NCI-H1092 (cell line): ENCODE results near the gene FASN.

Source experiments
- DNase-seq: peaks from one replicate; lab custom pipeline; 2025; lab: John Stamatoyannopoulos, UW

FASN gene

GRCh38 chr17:82087961-82088837, 9.8 kb downstream of the FASN start:
- no peak for DNase-seq

DNA sequence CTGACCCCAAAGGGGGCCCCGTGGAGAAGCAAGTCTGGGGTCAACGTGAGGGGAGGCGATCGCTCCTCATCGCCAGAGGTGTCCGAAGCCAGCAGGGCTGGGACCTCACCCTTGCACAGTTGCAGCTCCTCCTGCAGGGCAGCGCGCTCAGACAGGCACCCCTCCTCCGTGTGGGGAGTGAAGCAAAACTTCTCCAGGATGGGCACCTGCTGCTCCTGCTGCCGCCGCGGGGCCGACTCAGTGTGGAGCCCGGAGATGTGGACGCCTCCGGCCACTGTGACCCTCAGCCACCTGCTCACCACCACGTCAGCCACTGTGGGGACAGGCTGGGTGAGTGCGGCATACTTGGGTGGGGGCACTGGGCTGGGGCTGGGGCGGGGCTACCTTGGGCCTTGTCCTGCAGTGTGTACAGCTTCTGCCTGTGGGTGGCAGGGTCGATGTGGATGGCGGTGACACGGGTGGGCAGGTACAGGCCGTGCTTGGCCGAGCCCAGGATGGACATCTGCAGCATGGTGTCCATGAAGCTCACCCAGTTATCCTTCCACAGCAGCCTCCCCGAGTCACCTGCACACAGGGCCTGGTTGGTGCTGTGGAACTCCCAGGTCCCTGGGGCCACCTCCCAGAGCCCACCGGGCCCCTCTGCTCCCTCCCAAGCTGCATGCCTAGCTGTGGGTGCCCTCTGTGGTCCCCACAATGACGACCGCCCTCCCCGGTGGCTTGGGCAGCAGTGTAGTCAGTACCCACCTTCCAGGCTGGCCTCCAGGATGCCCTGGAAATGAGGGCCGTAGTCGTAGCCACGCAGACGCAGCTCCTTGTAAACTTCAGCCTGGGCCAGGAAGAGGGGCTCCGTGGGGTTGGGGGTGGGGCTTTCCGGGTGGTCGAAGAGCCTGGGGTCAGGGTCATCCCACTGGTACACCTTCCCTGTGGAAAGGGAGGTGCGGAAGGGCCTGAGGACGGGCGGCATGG, 10.8 kb downstream of the FASN start:
- no peak for DNase-seq

DNA sequence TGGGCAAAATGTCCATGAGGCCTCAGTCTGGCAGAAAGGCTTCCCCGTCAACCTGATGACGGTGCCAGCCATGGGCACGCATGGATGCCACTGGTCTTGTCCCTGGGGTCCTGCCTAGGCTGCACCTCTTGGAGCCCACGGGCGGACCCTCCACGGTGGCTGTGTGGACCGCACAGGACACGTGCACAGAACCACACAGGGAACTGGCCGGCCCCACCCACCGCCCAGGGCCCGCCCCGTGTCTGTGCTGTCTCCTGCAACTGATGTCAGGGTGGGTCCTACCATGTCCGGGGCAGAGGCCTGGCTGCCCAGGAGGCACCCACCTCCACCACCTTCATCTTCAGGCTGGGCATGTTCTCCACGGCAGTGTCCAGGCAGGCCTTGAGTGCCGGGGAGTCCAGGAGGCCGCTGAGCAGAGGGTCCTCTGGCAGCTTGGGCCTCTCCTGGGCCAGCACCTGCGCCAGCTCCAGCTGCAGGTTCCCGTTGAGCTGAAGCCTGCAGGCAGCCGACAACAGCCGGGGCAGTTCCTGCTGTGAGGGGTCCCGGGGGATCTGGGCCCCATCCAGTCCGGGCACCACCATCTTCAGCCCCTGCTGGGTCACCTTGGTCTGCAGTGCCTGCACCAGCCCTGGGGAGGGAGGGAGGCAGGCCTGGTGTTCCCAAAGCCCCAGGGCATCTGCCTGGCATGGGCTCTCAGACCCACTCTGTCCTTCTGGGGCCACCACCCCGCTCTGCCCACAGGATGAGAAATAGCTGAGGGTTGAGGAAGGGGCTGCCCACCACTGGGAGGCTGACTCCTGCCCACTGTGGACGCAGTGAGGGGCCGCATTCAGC, 11.9 kb downstream of the FASN start:
- no peak for DNase-seq

DNA sequence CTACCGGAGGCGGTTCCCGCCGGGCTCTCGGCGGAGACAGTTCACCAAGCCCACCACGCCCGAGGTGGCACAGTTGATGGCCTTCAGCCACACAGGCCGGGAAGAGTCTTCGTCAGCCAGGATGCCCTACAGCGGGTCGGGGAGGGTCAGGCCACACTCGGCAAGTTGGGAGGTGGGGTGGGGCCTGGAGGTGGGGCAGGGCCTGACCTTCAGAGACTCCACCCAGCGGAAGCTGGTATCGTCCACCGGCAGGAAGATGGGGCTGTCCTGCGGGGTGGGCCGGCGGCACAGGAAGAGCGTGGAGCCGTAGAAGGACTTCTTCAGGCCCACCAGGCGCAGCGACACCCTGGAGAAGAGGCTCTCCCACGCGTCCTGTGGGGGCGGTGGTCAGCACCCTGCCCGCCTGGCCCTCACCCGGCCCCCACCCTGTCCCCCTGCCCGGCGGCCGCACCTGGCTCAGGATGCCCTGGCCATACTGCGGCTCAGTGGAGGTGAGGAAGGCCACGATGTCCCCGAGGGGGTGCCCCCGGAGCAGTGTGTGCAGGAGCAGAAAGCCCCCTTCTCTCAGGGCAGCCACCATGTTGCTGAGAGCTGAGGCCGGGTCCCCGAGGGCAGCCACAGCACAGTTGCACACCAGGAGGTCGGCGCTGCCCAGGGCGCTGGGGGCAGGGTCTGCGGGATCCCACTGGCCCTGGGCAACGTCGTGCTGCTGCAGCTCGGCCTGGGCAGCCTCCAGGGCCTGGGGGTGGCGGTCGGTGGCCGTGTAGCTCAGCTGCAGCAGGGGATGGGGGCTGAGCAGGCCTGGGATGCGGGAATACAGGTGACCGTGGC, 12.8 kb downstream of the FASN start:
- no peak for DNase-seq

- no peak for DNase-seq
Observed at GRCh38 chr17:82084373-82085030, 13.5 kb downstream of the FASN start.

DNA sequence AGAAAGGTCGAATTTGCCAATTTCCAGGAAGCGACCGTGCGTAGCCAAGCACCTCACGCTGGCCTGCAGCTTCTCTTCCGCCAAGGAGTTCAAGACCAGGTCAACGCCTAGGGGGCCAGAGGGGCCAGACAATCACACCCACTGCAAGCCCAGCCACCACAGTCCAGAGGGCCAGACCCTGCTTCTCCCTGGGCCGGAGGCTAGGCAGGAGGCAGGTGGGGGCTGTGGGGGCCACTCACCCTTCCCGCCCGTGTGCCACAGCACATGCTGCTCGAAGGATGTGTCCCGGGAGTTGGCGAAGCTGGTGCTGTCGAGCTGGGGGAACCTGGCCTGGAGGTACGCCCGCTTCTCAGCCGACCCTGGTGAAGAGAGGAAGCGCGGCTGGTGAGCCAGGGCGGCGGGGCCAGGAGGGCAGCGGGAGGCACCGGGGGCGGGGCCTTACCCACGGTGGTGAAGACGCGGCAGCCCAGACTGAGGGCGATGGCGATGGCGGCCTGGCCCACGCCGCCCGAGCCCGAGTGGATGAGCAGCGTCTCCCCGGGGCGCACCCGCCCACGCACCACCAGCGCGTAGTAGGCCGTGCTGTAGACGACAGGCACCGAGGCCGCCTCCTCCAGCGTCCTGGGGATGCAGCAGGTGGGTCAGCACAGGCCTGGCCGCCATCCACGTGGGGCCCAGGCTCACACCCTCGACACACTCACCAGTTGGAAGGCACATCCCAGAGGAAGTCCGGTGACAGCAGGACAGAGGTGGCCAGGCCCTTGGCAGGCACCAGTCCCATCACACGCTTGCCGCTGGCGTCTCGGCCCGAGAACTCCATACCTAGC, 14.3 kb downstream of the FASN start:
- DNase-seq: no peak

DNA sequence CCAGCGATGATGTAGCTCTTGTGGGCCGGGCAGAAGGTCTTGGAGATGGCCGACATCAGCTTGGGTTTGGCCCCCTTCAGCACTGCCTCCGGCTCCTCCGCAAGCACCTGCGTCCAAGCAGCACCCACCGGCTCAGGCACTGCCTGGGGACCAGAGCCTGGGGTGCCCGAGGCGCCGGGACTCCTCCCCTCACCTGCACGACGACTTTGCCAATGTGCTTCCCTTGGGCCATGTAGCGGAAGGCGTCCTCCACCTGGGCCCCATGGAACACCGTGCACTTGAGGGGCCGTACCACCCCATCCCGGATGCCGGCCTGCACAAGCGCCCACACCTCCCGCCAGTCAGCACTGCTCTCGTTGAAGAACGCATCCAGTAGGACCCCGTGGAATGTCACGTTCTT, 15.0 kb downstream of the FASN start:
- no peak for DNase-seq

DNA sequence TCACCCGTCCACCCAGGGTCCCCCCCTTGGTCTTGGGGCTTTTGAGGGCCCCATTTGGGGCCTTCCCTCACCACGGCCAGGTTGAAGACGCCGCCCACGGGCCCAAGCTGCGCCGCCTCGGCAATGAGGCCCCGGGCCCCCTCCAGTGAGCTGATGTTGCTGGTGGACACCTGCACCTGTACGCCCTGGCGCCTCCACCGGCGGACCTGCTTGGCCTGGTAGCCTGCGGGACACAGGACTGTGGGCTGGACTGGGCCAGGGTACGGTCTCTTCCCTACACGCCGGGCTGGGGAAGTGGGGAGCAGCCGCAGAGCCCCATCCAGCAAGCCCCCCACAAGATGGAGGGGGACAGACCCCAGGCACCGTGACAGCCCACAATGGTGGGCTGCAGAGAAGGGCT, 15.6 kb downstream of the FASN start:
- DNase-seq: no peak

- no peak for DNase-seq
Observed at GRCh38 chr17:82081966-82082365, 16.1 kb downstream of the FASN start.

GRCh38 chr17:82081546-82081945, 16.5 kb downstream of the FASN start:
- no peak for DNase-seq

- no peak for DNase-seq
Observed at GRCh38 chr17:82080789-82081464, 17.1 kb downstream of the FASN start.

GRCh38 chr17:82080048-82080788, 17.8 kb downstream of the FASN start:
- no peak for DNase-seq

DNA sequence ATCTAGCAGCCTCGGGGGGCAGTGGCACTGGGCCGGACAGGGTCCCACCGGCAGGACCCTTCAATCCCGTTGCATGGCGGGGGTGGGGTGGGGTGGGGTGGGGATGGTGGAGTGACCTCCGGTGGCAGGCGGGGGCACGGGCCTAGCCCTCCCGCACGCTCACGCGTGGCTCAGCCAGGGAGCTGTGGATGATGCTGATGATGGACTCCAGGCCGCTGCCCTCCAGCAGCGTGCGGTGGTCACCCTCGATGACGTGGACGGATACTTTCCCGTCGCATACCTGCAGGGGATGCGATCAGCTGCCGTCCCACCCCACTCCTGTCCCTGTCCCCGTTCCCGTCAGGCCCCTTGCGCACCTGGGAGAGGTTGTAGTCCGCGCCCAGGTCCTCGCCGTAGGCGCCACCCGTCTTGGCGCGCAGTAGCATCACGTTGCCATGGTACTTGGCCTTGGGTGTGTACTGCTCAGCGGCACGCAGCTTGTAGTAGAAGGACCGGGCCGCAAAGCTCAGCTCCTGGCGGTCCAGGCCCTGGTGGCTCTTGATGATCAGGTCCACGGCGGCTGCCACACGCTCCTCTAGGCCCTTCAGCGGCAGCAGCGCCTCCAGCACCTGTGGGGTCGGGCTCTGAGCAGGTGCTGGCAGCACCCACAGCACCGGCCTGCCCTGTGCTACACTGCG, 18.9 kb downstream of the FASN start:
- DNase-seq: no peak

DNA sequence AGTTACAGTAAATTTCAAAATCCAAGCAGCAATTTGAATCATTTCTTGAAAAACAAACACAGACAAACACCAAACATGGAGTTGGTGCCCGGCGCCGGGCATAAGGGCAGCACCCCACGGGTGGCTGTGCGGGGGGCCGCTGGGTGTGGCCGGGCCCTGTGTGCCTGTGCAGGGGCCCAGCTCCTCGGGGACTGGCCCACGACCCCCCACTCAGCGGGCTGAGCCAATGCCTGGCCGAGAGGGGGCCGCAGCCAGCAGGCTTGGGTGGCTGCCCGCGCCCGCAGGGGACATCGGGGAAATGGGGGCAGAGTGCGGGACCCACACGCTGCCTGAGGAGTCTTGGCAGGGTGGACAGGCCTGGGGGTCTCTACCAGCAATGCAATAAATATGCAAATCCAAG, 19.6 kb downstream of the FASN start:
- no peak for DNase-seq

GRCh38 chr17:82077617-82078358, 20.2 kb downstream of the FASN start:
- DNase-seq: no peak

DNA sequence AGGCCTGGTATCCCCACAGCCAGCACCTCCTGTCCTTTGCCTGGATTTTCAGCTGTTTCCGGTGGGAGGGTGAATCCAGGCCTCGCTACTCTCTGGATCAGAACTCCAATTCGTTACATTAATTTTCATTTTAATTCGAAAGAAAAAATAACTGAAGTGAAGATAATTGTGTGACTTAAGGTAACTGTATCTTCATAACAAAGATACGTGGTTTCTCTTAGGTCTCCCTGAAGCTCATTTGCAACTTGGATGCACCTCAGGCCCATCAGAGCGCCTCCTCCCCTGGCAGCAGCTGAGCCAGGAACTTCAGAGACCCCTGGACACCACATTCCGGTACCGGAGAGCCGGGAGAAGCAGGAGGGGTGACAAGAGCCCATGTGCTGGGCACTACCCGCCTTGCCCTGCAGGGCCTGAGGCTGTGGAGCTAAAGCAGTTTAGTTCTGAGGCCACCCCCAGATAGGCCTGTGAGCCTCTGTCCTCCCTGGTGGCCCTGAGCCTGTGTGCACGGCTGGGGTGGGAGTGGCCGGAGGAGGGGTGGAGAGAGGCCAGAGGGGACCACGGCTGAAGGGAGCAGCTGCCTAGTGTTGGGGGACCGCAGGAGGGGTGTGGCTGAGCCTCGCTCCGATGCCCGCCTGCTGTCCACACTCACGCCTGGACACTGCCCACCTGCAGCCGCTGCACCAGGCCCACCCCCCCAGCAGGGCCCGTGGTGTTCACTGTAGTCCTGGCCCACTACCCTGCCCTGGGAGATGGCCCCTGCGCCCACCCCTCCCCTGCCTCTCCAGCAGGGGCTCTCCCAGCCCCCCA, 21.0 kb downstream of the FASN start:
- DNase-seq: no peak
